Breast epithelium (tissue), 3 donors: ENCODE data around the gene COL4A2.

ENCODE experiments used
- CTCF ChIP-seq, 3 donors: fragments of 450-650 bp; IDR thresholded peaks; one replicate each; pipeline ENCODE4 v1.5.1; 2016 to 2017; ENCODE audit warnings: antibody characterized with exemption in 3 of 3, mild to moderate bottlenecking in 3 of 3, moderate library complexity in 3 of 3
- POLR2A ChIP-seq: fragments of 450-650 bp; IDR thresholded peaks from one replicate; pipeline ENCODE4 v1.6.1; 2016; ENCODE audit warnings: antibody characterized with exemption, mild to moderate bottlenecking, moderate library complexity

- no peak for TF ChIP-seq CTCF (IDR thresholded peaks at IDR 0.05)
- no peak for TF ChIP-seq POLR2A
These were observed 7.6 kb downstream of the COL4A2 start for GRCh38 chr13:110314516-110315245.
